ENCODE measurements around the gene SAMD3.
A peak's percentile ranks its signal among the peaks of the same experiment; 100 is the strongest.
"Not testable (repeated sequence)": the region's sequence is repeated elsewhere in the genome, so short reads cannot be mapped to it uniquely, and the experiment has no call there.

The SAMD3 gene

GRCh38 chr6:130173377-130174004, 49.3 kb downstream of the SAMD3 start:
- DNase-seq (ENCODE audit: low read depth), result not testable (repeated sequence)

- DNase-seq (ENCODE audit: low read depth), result not testable (repeated sequence)
These were observed 52.6 kb downstream of the SAMD3 start for GRCh38 chr6:130170160-130170559.

DNA sequence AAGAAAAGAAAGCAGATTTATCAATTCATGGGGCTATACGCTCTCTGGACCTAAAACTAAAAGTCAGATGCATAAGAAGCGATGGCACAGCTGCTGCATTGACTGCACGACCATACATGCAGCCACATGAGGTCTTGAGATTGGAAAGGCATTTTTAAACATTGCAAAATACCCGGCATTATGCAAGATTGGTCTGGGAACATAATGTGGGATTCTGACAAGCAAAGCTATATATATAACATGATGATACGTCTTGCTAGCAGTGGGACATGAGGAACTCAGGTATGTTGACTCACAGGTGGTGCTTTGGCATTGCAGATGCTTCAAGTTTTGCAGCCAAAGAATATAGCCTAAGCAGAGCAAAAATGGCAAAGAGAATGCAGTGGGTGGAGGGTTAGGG, 55.1 kb downstream of the SAMD3 start:
- peak; percentile 5 for DNase-seq (ENCODE audit: low read depth)

DNA sequence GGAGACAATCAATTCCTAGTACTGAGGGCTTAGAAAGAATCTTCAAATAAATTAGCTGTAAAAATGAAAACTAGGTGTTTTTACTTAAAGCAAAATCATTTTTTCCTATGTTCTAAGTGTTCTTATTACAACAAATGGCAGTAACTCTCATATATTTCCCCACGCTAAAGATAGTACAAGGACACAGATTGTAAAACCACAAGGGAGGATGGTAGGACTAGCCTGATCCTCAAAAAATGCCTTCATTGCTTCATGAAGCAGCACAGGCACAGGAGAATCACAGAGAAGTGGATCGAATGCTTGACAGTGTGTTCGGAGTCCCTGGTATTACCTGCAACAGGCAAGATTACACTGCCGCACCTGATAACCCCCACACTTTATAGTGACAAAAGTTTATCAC, 58.5 kb downstream of the SAMD3 start:
- no peak for DNase-seq (ENCODE audit: low read depth)

- DNase-seq (ENCODE audit: low read depth), result no peak
These were observed 59.5 kb downstream of the SAMD3 start for GRCh38 chr6:130163266-130163665.

- no peak for DNase-seq (ENCODE audit: low read depth)
These were observed 60.3 kb downstream of the SAMD3 start for GRCh38 chr6:130162421-130162820.

DNA sequence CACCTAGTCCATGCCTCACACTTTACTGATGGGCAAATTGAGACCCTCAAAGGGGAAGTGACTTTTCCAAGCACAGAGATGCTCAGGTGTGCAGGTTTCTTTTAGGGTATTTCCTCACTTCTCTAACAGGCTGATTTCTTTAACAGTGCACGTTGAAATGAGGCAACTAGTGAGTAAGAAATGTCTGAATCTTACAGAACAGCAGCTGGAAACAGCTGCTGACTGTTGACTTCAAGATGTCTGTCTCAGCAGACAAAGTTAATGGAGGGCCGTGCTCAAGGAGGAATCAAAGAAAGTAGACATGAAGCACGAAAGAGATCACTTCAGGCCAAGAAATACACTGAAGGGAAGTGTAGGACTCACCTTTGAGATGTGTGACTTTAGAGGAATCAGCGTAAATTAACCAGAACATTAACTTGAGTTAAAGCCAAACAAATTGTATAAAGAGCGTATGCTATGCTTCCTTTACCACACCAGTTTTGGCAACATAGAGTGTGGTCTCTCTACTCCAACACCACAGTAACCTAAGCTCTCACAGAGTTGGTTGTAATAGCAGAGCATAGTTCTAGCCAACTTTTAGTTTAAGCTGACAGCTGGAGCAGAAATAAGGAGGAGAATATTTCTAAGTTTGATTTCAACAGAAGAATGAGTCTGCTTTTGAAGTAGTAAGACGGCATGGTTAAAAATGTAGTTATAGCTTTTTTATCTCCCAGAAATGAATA, 60.9 kb downstream of the SAMD3 start:
- no peak for DNase-seq (ENCODE audit: low read depth)

- no peak for DNase-seq (ENCODE audit: low read depth)
These were observed 62.8 kb downstream of the SAMD3 start for GRCh38 chr6:130159956-130160355.

DNA sequence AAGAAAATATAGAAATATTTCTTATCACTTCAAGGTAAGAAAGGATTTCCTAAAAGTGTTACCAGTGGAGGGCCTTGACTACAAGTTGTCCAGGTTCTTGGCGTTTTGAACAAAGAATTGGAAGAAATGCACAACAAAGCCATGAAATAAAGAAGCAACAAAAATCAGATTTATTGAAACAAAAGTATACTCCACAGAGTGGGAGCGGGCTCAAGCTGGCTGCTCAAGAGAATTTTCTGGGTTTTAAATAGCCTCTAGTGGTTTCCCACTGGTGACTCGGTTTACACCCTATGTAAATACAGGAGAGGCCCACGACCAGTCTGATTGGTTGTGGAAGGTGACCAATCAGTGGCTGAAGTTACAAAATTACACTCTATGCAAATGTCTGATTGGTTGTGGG, 64.2 kb downstream of the SAMD3 start:
- no peak for DNase-seq (ENCODE audit: low read depth)

DNA sequence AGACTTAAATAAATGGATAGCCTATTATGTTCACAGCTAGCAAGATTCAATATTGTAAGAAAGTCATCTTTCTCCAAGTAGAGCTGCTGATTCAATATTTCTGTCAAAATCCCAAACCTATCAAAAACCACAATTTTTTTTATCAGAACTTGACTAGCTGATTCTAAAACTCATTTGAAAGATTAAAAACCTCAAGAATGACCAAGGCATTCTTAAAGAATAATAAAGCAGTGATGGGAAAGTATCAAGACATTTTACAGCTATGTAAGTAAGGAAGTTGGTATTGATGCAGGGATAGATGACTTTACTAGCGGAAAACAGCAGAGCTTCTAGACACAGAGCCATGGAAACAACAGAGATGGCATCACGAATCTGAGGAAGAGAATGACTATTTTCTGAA, 64.7 kb downstream of the SAMD3 start:
- no peak for DNase-seq (ENCODE audit: low read depth)

DNA sequence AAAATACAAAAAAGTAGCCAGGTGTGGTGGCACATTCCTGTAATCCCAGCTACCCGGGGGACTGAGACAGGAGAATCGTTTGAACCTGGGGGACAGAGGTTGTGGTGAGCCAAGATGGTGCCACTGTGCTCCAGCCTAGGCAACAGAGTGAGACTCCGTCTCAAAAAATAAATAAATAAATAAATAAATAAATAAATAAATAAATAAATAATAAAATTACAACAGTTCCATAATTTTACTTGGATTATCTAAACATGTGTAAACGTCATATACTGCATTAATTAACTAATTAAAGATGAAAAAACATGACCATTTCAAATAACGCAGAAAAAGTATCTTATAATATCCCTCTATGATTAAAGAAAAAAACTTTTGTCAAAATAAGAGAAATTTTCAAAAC, 65.8 kb downstream of the SAMD3 start:
- no peak for DNase-seq (ENCODE audit: low read depth)

GRCh38 chr6:130152908-130153510, 69.7 kb downstream of the SAMD3 start:
- DNase-seq (ENCODE audit: low read depth), result no peak

- no peak for DNase-seq (ENCODE audit: low read depth)
These were observed 71.8 kb downstream of the SAMD3 start for GRCh38 chr6:130150906-130151305.

- not testable (repeated sequence) for DNase-seq (ENCODE audit: low read depth)
These were observed 73.7 kb downstream of the SAMD3 start for GRCh38 chr6:130149016-130149415.

GRCh38 chr6:130148181-130148580, 74.6 kb downstream of the SAMD3 start:
- DNase-seq (ENCODE audit: low read depth), result no peak

- no peak for DNase-seq (ENCODE audit: low read depth)
These were observed 75.6 kb downstream of the SAMD3 start for GRCh38 chr6:130147111-130147510.

GRCh38 chr6:130143709-130144108, 79.0 kb downstream of the SAMD3 start:
- peak; percentile 19 for DNase-seq (ENCODE audit: low read depth)

DNA sequence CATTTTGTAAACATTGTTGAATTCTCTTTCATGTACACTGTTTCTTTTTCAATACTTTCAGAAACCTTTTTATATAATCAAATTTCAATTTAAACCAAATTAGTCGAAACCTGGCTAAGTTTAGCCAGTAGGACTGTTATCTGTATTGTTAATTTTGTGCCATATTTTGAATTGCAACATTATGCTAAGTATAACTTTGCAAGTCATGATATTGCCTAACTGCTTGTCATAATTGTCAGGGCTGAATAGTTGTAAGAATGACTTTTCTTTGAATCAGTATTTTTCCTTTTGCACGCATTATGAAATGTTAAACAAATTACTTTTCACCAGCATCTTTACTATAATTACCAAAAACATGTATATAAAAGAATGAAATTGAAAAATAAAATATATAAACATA, 82.7 kb downstream of the SAMD3 start:
- no peak for DNase-seq (ENCODE audit: low read depth)

- no peak for DNase-seq (ENCODE audit: low read depth)
These were observed 83.9 kb downstream of the SAMD3 start for GRCh38 chr6:130138909-130139242.

- no peak for DNase-seq (ENCODE audit: low read depth)
These were observed 84.4 kb downstream of the SAMD3 start for GRCh38 chr6:130138116-130138908.

DNA sequence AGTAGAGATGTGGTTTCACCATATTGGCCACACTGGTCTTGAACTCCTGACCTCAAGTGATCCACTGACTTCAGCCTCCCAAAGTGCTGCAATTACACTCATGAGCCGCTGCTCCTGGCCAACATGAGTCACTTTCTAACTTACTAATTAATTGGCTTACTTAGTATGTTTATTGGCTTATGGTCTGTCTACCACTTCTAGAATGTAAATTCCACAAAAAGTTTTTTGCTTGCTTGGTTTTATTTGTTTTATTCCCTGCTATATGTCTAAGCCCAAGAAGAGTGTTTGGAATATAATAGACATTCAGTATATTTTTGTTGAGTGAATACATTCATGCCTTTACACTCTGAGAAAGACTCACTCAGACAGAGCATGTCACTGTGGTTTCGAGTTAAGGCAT, 86.0 kb downstream of the SAMD3 start:
- DNase-seq (ENCODE audit: low read depth), result no peak

DNA sequence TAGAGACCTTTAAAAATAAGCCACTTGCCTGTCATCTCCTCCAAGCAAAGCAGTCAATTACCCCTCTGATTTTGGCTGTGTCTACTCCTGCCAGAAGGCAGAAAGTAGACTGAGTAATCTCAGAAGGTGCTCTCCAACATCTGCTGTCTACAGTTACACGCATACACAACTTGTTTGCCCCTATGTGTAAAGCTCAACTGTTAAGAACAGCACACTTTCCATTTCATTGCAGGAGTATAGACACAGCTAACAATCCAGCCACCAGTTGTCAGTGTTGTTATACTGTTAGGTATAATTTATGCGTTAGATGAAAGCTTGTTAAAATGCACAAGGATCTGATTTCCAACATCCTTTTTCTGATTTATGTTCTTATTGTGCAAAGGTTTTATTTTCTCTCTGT, 88.2 kb downstream of the SAMD3 start:
- no peak for DNase-seq (ENCODE audit: low read depth)

DNA sequence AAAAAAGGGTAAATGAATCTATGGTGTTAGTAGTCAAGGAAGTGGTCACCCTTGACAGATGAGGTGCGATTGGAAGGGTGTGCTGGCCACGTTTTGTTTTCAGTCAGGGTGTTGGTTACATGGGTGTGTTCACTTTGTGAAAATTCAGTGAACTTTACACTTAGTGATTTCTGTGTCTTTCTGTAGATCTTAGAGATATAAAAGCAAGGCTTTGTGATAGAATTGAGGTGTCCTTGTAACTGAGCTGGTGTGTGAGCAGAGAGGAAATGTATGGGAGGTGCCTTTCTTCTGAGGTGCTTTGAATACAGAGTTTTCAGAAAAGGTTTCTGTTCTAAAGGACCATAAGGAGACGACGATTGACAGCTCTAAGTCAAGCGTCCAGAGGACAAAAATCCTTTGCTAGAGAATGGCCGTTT, 90.5 kb downstream of the SAMD3 start:
- DNase-seq (ENCODE audit: low read depth), result no peak
